GM12878 (cell line): ENCODE measurements around the gene TGFB2. TPM values are rescaled to one million over a fixed set of nuclear protein-coding genes. Genes with fewer than 3 reads are reported as not detected.

ENCODE experiments used
- ATAC-seq: fragments of 200-7000 bp; cut with Tn5 transposase; 3 replicates; pipeline ENCODE4 v1.9.1; 2020; ENCODE audit warnings: mild to moderate bottlenecking, moderate library complexity
- BruUV-seq: library from RNA; stranded (reverse); fragments of 400-500 nt; replicated peaks from 2 replicates; lab custom pipeline; 2021; lab: Mats Ljungman, UMichigan
- CTCF ChIA-PET: fragments of 300-600 bp; sonication (Branson Sonifier 250); formaldehyde crosslinking; extraction: SDS; loops from one replicate; lab custom pipeline; 2021; ENCODE audit warnings: inconsistent platforms; lab: Yijun Ruan, JAX
- POLR2A ChIA-PET: fragments of 350-600 bp; formaldehyde crosslinking; extraction: SDS; loops from one replicate; lab custom pipeline; 2021; ENCODE audit warnings: inconsistent platforms; lab: Charles Lee
- RAD21 ChIA-PET: fragments of 300-600 bp; sonication (Branson Sonifier 250); formaldehyde crosslinking; loops from one replicate; lab custom pipeline; 2023; ENCODE audit warnings: antibody characterized with exemption; ENCODE audit not compliant: unreplicated experiment; lab: Charles Lee
- SMC1A ChIA-PET: fragments of 300-600 bp; sonication (Branson Sonifier 250); formaldehyde crosslinking; loops from one replicate; lab custom pipeline; 2023; ENCODE audit not compliant: unreplicated experiment, uncharacterized antibody; lab: Charles Lee
- DNase-seq: peaks from one replicate; pipeline ENCODE4 v3.0.0-alpha.2; 2011; ENCODE audit warnings: low read depth, low spot score
- FAIRE-seq: peaks from 3 replicates; lab custom pipeline; 2011; peaks lifted over from hg19 to GRCh38; lab: Jason Lieb, UNC
- H2AFZ ChIP-seq: 2 replicates; pipeline ENCODE4 v1.6.0; 2011; ENCODE audit warnings: low read depth, low read length, control low read depth; ENCODE audit not compliant: control insufficient read depth
- H3K27ac ChIP-seq: 2 replicates; pipeline ENCODE4 v1.5.1; 2011; ENCODE audit warnings: control low read depth; ENCODE audit not compliant: control insufficient read depth, insufficient read depth
- H3K27me3 ChIP-seq, 2 experiments: replicated peaks in 1 of 2; 2 replicates each; pipeline versions ENCODE4 v1.6.0 to v1.6.1; 2011; ENCODE audit warnings: low read length in 1 of 2; ENCODE audit not compliant: control insufficient read depth in 2 of 2, insufficient read depth in 2 of 2
- H3K36me3 ChIP-seq, 2 experiments: 2 replicates each; pipeline ENCODE4 v1.5.1; 2011; ENCODE audit warnings: low read length in 1 of 2; ENCODE audit not compliant: control insufficient read depth in 2 of 2, insufficient read depth in 2 of 2
- H3K4me1 ChIP-seq: 2 replicates; pipeline ENCODE4 v1.6.1; 2011; ENCODE audit warnings: mild to moderate bottlenecking, low read length, moderate library complexity, mixed read lengths; ENCODE audit not compliant: control insufficient read depth, insufficient read depth
- H3K4me2 ChIP-seq: 2 replicates; pipeline ENCODE4 v1.6.0; 2011; ENCODE audit warnings: control low read depth; ENCODE audit not compliant: control insufficient read depth, insufficient read depth
- H3K4me3 ChIP-seq: fragments of 200-600 bp; sonication (generic); 2 replicates; pipeline ENCODE4 v1.5.1; 2016
- H3K79me2 ChIP-seq: 2 replicates; pipeline ENCODE4 v1.6.0; 2011; ENCODE audit warnings: low read length; ENCODE audit not compliant: control insufficient read depth, insufficient read depth
- H3K9ac ChIP-seq: 2 replicates; pipeline ENCODE4 v1.8.0; 2011; ENCODE audit warnings: low read length, control low read depth, mixed read lengths; ENCODE audit not compliant: control insufficient read depth, insufficient read depth
- H3K9me3 ChIP-seq: replicated peaks from 3 replicates; pipeline ENCODE4 v1.5.1; 2011; ENCODE audit warnings: mild to moderate bottlenecking, low read length; ENCODE audit not compliant: control insufficient read depth, insufficient read depth
- H4K20me1 ChIP-seq: 2 replicates; pipeline ENCODE4 v1.6.0; 2011; ENCODE audit not compliant: control insufficient read depth, insufficient read depth
- BACH1 ChIP-seq: fragments of 450-650 bp; IDR thresholded peaks from 2 replicates; pipeline ENCODE4 v1.6.1; 2017; ENCODE audit warnings: mild to moderate bottlenecking, borderline replicate concordance
- BCL11A ChIP-seq: IDR thresholded peaks from 2 replicates; pipeline ENCODE4 v1.6.1; 2011; ENCODE audit warnings: low read depth, low read length
- HDAC2 ChIP-seq: fragments of 200-600 bp; sonication (generic); IDR thresholded peaks from 2 replicates; pipeline ENCODE4 v1.6.1; 2017
- MXI1 ChIP-seq: fragments of 150-350 bp; IDR thresholded peaks from 2 replicates; pipeline ENCODE4 v1.6.1; 2011; ENCODE audit warnings: low read depth, mild to moderate bottlenecking, inconsistent platforms, low read length, improper control_type of control experiment
- MYB ChIP-seq: fragments of 150-350 bp; IDR thresholded peaks from 2 replicates; pipeline ENCODE4 v1.6.1; 2014; ENCODE audit warnings: mild to moderate bottlenecking, low read depth, low read length, borderline replicate concordance
- NFYB ChIP-seq: IDR thresholded peaks from 2 replicates; pipeline ENCODE4 v1.6.1; 2011; ENCODE audit warnings: low read depth, mild to moderate bottlenecking, low read length, improper control_type of control experiment, moderate library complexity; ENCODE audit not compliant: insufficient read depth
- YY1 ChIP-seq: IDR thresholded peaks from 2 replicates; pipeline ENCODE4 v1.6.1; 2011; ENCODE audit warnings: low read depth, mild to moderate bottlenecking, low read length
- ZBED1 ChIP-seq: IDR thresholded peaks from 2 replicates; pipeline ENCODE4 v1.6.1; 2016; ENCODE audit warnings: borderline replicate concordance
- ZNF622 ChIP-seq: fragments of 450-650 bp; IDR thresholded peaks from 2 replicates; pipeline ENCODE4 v1.6.1; 2017; ENCODE audit warnings: mild to moderate bottlenecking, inconsistent platforms
- WGBS: methylation state at CpG from one replicate; pipeline ENCODE4 v1.1.6; 2016; ENCODE audit warnings: low lambda C conversion rate; ENCODE audit not compliant: insufficient replicate concordance, insufficient coverage; ENCODE audit errors: missing lambda C conversion rate; 5-methylcytosine and 5-hydroxymethylcytosine counted together
- in situ Hi-C: fragments of 300-500 bp; cut with MboI; formaldehyde crosslinking; loops from 9 replicates; pipeline ENCODE4 v1.14.3; 2018; ENCODE audit warnings: mixed read lengths
- intact Hi-C: fragments of 100-400 bp; cut with micrococcal nuclease; formaldehyde crosslinking; loops from one replicate; pipeline ENCODE4 v1.14.2; 2022; ENCODE audit not compliant: unreplicated experiment
- polyA plus RNA-seq, 11 experiments: library from polyadenylated mRNA; depleted of rRNA in 4 of 11; unstranded in 6 of 11; stranded (reverse) in 5 of 11; fragments of >200 nt; fragmentation: Nextera tagmentation in 4 of 11; fragmentation: Illumina TruSeq in 1 of 11; extraction: Ambion mirVana in 4 of 11; extraction: Trizol in 1 of 11; gene quantifications; 1 replicate in 1 of 11; 2 replicates in 10 of 11; pipeline versions ENCODE4 v1.2.1 to v1.2.3, GENCODE V29; 2011 to 2016; ENCODE audit warnings: inconsistent platforms in 2 of 11, missing spikeins in 2 of 11, low read depth in 1 of 11
- total RNA-seq, 4 experiments: library from RNA; depleted of rRNA in 3 of 4; stranded (reverse); fragments of >200 nt in 3 of 4; fragmentation: Illumina TruSeq in 1 of 4; extraction: Trizol in 1 of 4; gene quantifications; 2 replicates each; pipeline versions ENCODE4 v1.2.1 to v1.2.3, GENCODE V29; 2013 to 2021
- TF ChIP-seq, protein P1 (sequence below): fragments of 450-650 bp; formaldehyde crosslinking; IDR thresholded peaks from 2 replicates; pipeline ENCODE4 v1.4.0; 2020; ENCODE audit warnings: mild to moderate bottlenecking, moderate library complexity
- TF ChIP-seq, protein P2 (sequence below): fragments of 450-650 bp; IDR thresholded peaks from 2 replicates; pipeline ENCODE4 v1.6.1; 2018; ENCODE audit warnings: mild to moderate bottlenecking, low read depth, moderate library complexity; ENCODE audit not compliant: partially characterized antibody
- TF ChIP-seq, protein P3 (sequence below): fragments of 450-650 bp; IDR thresholded peaks from 2 replicates; pipeline ENCODE4 v1.6.1; 2018; ENCODE audit warnings: borderline replicate concordance, mild to moderate bottlenecking; ENCODE audit not compliant: partially characterized antibody
- TF ChIP-seq, protein P4 (sequence below): fragments of 450-650 bp; IDR thresholded peaks from 2 replicates; pipeline ENCODE4 v1.6.1; 2017; ENCODE audit warnings: low read depth, mild to moderate bottlenecking, moderate library complexity

TGFB2 gene
- total and polyA plus RNA-seq, 10 of the 15 experiments (the other 5 are each of a cell fraction or from before 2014, with no cell fraction given): 0.03 to 0.11 (median 0.04) TPM; not detected in 6

DNA sequence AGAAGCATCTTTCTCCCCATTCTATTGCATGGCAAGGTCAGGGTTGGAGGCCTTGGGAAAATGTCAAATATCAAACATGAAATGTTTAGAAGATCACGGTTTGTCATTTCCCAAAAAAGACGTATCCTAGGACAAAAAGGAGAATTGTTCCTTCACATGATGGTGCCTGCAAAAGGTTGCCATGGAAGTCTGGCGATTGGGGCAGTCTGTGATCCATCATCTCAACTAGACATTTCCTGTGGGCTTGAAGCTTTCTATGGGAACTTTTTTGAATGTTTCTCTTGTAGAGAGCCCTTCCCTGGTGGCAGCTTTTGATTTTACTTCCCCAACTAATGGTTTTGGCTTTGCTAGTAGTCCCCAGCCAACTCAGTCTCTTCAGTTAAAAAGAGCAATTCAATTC lies 106.3 kb downstream of the TGFB2 start:
- no peaks in the 10 kb centered on the region for H3K79me2 ChIP-seq
- no peak overlapping the region for H3K27ac ChIP-seq
- no peak overlapping the region for H3K9ac ChIP-seq
- intact Hi-C loops (no loop called here), in situ Hi-C loops (no loop called here)
- BruUV-seq: no TSS peak
- 3% methylated on average over 3 of the region's 3 CpGs for WGBS
- CTCF ChIA-PET: no interaction called here
- H3K4me1 ChIP-seq: no peaks in the 10 kb centered on the region
- H3K36me3 ChIP-seq: no peaks in the 10 kb centered on the region
- H3K4me2 ChIP-seq: no peak overlapping the region
- DNase-seq (no peak), ATAC-seq (no peak), FAIRE-seq (no peak)
- POLR2A ChIA-PET: no interaction called here
- no peaks in the 10 kb centered on the region for H3K9me3 ChIP-seq
- RAD21 ChIA-PET: no interaction called here
- no peak overlapping the region for H2AFZ ChIP-seq
- SMC1A ChIA-PET: interaction anchor here (0.7 kb wide), 1 partner anchor 16 kb away, joined by 3 read pairs; no protein-coding TSS in a partner anchor
- no peaks in the 10 kb centered on the region for H3K27me3 ChIP-seq
- no peak overlapping the region for H3K4me3 ChIP-seq
- H4K20me1 ChIP-seq: no peaks in the 10 kb centered on the region
- TF ChIP-seq ZBED1: no peak
- TF ChIP-seq NFYB: no peak
- TF ChIP-seq, protein P1, sequence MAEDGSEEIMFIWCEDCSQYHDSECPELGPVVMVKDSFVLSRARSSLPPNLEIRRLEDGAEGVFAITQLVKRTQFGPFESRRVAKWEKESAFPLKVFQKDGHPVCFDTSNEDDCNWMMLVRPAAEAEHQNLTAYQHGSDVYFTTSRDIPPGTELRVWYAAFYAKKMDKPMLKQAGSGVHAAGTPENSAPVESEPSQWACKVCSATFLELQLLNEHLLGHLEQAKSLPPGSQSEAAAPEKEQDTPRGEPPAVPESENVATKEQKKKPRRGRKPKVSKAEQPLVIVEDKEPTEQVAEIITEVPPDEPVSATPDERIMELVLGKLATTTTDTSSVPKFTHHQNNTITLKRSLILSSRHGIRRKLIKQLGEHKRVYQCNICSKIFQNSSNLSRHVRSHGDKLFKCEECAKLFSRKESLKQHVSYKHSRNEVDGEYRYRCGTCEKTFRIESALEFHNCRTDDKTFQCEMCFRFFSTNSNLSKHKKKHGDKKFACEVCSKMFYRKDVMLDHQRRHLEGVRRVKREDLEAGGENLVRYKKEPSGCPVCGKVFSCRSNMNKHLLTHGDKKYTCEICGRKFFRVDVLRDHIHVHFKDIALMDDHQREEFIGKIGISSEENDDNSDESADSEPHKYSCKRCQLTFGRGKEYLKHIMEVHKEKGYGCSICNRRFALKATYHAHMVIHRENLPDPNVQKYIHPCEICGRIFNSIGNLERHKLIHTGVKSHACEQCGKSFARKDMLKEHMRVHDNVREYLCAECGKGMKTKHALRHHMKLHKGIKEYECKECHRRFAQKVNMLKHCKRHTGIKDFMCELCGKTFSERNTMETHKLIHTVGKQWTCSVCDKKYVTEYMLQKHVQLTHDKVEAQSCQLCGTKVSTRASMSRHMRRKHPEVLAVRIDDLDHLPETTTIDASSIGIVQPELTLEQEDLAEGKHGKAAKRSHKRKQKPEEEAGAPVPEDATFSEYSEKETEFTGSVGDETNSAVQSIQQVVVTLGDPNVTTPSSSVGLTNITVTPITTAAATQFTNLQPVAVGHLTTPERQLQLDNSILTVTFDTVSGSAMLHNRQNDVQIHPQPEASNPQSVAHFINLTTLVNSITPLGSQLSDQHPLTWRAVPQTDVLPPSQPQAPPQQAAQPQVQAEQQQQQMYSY: no peak
- TF ChIP-seq, protein P2, sequence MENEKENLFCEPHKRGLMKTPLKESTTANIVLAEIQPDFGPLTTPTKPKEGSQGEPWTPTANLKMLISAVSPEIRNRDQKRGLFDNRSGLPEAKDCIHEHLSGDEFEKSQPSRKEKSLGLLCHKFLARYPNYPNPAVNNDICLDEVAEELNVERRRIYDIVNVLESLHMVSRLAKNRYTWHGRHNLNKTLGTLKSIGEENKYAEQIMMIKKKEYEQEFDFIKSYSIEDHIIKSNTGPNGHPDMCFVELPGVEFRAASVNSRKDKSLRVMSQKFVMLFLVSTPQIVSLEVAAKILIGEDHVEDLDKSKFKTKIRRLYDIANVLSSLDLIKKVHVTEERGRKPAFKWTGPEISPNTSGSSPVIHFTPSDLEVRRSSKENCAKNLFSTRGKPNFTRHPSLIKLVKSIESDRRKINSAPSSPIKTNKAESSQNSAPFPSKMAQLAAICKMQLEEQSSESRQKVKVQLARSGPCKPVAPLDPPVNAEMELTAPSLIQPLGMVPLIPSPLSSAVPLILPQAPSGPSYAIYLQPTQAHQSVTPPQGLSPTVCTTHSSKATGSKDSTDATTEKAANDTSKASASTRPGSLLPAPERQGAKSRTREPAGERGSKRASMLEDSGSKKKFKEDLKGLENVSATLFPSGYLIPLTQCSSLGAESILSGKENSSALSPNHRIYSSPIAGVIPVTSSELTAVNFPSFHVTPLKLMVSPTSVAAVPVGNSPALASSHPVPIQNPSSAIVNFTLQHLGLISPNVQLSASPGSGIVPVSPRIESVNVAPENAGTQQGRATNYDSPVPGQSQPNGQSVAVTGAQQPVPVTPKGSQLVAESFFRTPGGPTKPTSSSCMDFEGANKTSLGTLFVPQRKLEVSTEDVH: no peak
- TF ChIP-seq YY1: no peak
- TF ChIP-seq BACH1: no peak
- TF ChIP-seq ZNF622: no peak
- TF ChIP-seq, protein P3, sequence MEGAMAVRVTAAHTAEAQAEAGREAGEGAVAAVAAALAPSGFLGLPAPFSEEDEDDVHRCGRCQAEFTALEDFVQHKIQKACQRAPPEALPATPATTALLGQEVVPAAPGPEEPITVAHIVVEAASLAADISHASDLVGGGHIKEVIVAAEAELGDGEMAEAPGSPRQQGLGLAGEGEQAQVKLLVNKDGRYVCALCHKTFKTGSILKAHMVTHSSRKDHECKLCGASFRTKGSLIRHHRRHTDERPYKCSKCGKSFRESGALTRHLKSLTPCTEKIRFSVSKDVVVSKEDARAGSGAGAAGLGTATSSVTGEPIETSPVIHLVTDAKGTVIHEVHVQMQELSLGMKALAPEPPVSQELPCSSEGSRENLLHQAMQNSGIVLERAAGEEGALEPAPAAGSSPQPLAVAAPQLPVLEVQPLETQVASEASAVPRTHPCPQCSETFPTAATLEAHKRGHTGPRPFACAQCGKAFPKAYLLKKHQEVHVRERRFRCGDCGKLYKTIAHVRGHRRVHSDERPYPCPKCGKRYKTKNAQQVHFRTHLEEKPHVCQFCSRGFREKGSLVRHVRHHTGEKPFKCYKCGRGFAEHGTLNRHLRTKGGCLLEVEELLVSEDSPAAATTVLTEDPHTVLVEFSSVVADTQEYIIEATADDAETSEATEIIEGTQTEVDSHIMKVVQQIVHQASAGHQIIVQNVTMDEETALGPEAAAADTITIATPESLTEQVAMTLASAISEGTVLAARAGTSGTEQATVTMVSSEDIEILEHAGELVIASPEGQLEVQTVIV: no peak
- no peak for TF ChIP-seq MYB
- TF ChIP-seq MXI1: no peak
- no peak for TF ChIP-seq HDAC2
- TF ChIP-seq, protein P4, sequence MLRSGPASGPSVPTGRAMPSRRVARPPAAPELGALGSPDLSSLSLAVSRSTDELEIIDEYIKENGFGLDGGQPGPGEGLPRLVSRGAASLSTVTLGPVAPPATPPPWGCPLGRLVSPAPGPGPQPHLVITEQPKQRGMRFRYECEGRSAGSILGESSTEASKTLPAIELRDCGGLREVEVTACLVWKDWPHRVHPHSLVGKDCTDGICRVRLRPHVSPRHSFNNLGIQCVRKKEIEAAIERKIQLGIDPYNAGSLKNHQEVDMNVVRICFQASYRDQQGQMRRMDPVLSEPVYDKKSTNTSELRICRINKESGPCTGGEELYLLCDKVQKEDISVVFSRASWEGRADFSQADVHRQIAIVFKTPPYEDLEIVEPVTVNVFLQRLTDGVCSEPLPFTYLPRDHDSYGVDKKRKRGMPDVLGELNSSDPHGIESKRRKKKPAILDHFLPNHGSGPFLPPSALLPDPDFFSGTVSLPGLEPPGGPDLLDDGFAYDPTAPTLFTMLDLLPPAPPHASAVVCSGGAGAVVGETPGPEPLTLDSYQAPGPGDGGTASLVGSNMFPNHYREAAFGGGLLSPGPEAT: no peak
- no peak for TF ChIP-seq BCL11A
